Natural killer cell (primary cell): ENCODE measurements around the gene ADCY9. TPM values are rescaled to one million over a fixed set of nuclear protein-coding genes. Genes with fewer than 3 reads are reported as not detected.

Experiments
- ATAC-seq, 3 donors: fragments of 150-1000 bp in 2 of 3; fragments of 200-7000 bp in 1 of 3; cut with Tn5 transposase; 1 replicate in 1 of 3; 2 replicates in 2 of 3; pipeline ENCODE4 v1.10.0; 2021; ENCODE audit warnings: mild to moderate bottlenecking in 2 of 3, moderate library complexity in 2 of 3
- DNase-seq, 2 donors: peaks; one replicate each; pipeline versions ENCODE4 v3.0.0 to v3.0.0-alpha.2; 2013 to 2021; ENCODE audit warnings: mixed read lengths in 1 of 2
- H3K27ac ChIP-seq: one replicate; pipeline ENCODE4 v1.5.1; 2013; ENCODE audit warnings: mild to moderate bottlenecking, low read length
- H3K27me3 ChIP-seq: one replicate; pipeline ENCODE4 v1.6.1; 2013; ENCODE audit warnings: low read length; ENCODE audit not compliant: control insufficient read depth, insufficient read depth
- H3K36me3 ChIP-seq: one replicate; pipeline ENCODE4 v1.6.1; 2013; ENCODE audit warnings: low read length; ENCODE audit not compliant: control insufficient read depth, insufficient read depth
- H3K4me1 ChIP-seq: one replicate; pipeline ENCODE4 v1.6.1; 2013; ENCODE audit warnings: low read length; ENCODE audit not compliant: control insufficient read depth, insufficient read depth
- H3K4me3 ChIP-seq: one replicate; pipeline ENCODE4 v1.5.1; 2013; ENCODE audit warnings: low read length
- H3K9me3 ChIP-seq: one replicate; pipeline ENCODE4 v1.6.1; 2013; ENCODE audit warnings: low read length; ENCODE audit not compliant: control insufficient read depth, insufficient read depth
- H3K27ac Mint-ChIP-seq, 2 donors: one replicate each; pipeline ENCODE4 v1.8.0; 2022; ENCODE audit warnings: mild to moderate bottlenecking in 2 of 2, mixed read lengths in 2 of 2, moderate library complexity in 1 of 2
- H3K27me3 Mint-ChIP-seq, 2 donors: one replicate each; pipeline ENCODE4 v1.8.0; 2022; ENCODE audit warnings: low read depth in 2 of 2, mixed read lengths in 2 of 2
- H3K36me3 Mint-ChIP-seq: one replicate; pipeline ENCODE4 v1.8.0; 2022; ENCODE audit warnings: mixed read lengths
- H3K4me1 Mint-ChIP-seq, 2 donors: one replicate each; pipeline ENCODE4 v1.8.0; 2022; ENCODE audit warnings: mixed read lengths in 2 of 2
- H3K4me3 Mint-ChIP-seq: one replicate; pipeline ENCODE4 v1.8.0; 2022; ENCODE audit warnings: mild to moderate bottlenecking, moderate library complexity, mixed read lengths
- H3K9me3 Mint-ChIP-seq, 2 donors: one replicate each; pipeline ENCODE4 v1.8.0; 2022; ENCODE audit warnings: mixed read lengths in 2 of 2
- WGBS: methylation state at CpG from one replicate; pipeline ENCODE4 v1.1.7; 2013; ENCODE audit warnings: missing lambda C conversion rate; ENCODE audit not compliant: insufficient coverage; 5-methylcytosine and 5-hydroxymethylcytosine counted together
- intact Hi-C: fragments of 100-400 bp; cut with micrococcal nuclease; formaldehyde crosslinking; loops from one replicate; pipeline ENCODE4 v1.14.2; 2022
- total RNA-seq, 4 donors: library from RNA; stranded (reverse); fragments of 120-200 nt in 1 of 4; gene quantifications; one replicate each; pipeline versions ENCODE4 v1.2.3 to v1.2.4, GENCODE V29; 2013 to 2022
- TF ChIP-seq, protein P1 (sequence below): fragments of 200-600 bp; IDR thresholded peaks from one replicate; pipeline ENCODE4 v1.8.0; 2022; ENCODE audit warnings: antibody characterized with exemption

ADCY9 gene
- total RNA-seq, 3 donors from 2014 or later (not counting 1 experiment from before 2014, with no cell fraction given), result 28.0 to 52.4 (median 38.3) TPM

DNA sequence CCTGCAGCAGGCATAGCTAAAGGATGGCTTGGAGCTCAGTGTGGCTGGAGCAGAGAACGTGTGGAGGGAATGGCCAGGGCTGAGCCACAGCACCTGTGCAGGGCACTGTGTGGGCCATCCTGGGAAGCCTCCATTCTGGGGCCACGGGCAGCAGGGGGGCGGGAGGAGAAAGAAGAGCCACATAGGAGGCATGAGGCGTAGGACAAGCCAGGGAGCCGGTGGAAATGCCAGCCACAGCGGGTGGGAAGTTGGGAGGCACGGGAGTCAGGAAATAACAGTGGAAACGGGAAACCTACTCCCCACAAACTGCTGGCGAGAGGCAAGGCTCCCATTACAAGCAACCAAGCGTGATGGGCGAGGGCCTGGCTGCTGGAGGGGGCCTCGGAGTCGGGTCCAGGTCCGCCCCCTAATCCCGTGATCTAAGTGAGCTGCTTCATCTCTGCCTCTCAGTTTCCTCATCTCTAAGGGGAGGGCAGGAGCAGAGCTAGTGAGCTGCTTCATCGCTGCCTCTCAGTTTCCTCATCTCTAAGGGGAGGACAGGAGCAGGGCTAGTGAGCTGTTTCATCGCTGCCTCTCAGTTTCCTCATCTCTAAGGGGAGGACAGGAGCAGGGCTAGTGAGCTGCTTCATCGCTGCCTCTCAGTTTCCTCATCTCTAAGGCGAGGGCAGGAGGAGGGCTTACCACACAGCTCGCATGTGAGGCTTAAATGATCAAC lies 104.9 kb downstream of the ADCY9 start:
- Histone ChIP-seq H3K4me3 (no peak overlapping the region), H3K27me3 (no peaks in the 10 kb centered on the region), H3K4me1 (peaks cover 33% of the 10 kb centered on the region), H3K27ac (no peak overlapping the region), H3K36me3 (peaks cover 4% of the 10 kb centered on the region), H3K9me3 (no peaks in the 10 kb centered on the region)
- H3K27me3 Mint-ChIP-seq, result no peaks in the 10 kb centered on the region
- no peaks in the 10 kb centered on the region for H3K9me3 Mint-ChIP-seq
- WGBS, result 91% methylated on average over 20 of the region's 20 CpGs
- DNase-seq, result no peak
- TF ChIP-seq, protein P1, sequence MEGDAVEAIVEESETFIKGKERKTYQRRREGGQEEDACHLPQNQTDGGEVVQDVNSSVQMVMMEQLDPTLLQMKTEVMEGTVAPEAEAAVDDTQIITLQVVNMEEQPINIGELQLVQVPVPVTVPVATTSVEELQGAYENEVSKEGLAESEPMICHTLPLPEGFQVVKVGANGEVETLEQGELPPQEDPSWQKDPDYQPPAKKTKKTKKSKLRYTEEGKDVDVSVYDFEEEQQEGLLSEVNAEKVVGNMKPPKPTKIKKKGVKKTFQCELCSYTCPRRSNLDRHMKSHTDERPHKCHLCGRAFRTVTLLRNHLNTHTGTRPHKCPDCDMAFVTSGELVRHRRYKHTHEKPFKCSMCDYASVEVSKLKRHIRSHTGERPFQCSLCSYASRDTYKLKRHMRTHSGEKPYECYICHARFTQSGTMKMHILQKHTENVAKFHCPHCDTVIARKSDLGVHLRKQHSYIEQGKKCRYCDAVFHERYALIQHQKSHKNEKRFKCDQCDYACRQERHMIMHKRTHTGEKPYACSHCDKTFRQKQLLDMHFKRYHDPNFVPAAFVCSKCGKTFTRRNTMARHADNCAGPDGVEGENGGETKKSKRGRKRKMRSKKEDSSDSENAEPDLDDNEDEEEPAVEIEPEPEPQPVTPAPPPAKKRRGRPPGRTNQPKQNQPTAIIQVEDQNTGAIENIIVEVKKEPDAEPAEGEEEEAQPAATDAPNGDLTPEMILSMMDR, result no peak
- no peak overlapping the region for H3K4me3 Mint-ChIP-seq
- H3K4me1 Mint-ChIP-seq, result peaks cover 36 to 39% of the 10 kb centered on the region in 2 donors
- peak overlapping the region in 1 of 2 donors; percentile 78 for H3K27ac Mint-ChIP-seq
- no peaks in the 10 kb centered on the region for H3K36me3 Mint-ChIP-seq
- intact Hi-C loops, result no loop called here
- ATAC-seq, result no peak

DNA sequence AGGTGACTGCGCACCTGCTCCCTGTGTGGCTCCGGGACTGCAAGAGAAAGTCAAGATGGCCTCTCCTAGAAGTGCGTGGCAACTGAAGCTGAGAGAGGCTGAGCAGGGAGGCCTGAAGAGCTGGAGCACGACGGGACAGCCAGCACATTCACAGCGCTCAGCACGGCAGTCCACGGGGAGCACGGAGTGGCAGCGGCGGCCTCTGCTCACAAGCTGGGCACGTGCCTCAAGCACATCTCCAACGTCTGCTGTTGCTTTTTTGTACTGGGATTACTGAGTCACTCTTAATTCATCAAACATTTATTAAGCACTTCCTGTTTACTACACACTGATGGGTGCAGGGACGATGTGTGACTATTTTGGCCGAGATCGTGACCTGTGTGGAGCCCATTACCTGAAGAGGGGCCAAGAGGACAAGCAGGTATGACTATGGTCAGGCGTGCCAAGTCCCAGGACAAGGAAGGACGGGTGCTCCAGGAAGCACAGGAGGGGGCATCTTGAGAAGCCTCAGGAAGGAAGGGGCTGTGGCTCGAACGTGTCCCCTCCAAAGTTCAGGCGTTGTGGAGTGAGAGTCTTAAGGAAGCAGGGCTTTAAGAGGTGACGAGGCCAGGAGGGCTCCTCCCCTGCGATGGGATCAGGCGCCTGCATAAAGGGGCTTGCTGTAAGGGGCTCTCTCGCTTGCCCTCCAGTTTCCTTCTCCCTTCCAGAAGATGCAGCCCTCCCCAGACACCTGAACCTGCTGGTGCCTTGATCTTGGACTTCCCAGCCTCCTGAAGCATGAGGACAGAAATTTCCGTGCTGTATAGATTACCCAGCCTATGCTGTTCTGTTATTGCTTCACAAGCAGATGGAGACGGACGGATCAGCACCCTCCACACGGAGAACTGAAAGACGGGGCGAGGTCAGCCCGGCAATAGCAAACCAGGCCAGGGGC lies 105.8 kb downstream of the ADCY9 start:
- intact Hi-C loops, result no loop called here
- Mint-ChIP-seq H3K4me3 (no peak overlapping the region), H3K27me3 (no peaks in the 10 kb centered on the region), H3K27ac (peak overlapping the region; percentile 59 to 78), H3K4me1 (peaks cover 27 to 30% of the 10 kb centered on the region in 2 donors), H3K36me3 (no peaks in the 10 kb centered on the region), H3K9me3 (no peaks in the 10 kb centered on the region)
- peaks cover 24% of the 10 kb centered on the region for H3K4me1 ChIP-seq
- TF ChIP-seq, protein P1, result no peak
- H3K4me3 ChIP-seq, result no peak overlapping the region
- H3K36me3 ChIP-seq, result peaks cover 4% of the 10 kb centered on the region
- 83% methylated on average over 32 of the region's 32 CpGs for WGBS
- DNase-seq (no peak), ATAC-seq (no peak)
- no peaks in the 10 kb centered on the region for H3K27me3 ChIP-seq
- no peaks in the 10 kb centered on the region for H3K9me3 ChIP-seq
- H3K27ac ChIP-seq, result no peak overlapping the region

DNA sequence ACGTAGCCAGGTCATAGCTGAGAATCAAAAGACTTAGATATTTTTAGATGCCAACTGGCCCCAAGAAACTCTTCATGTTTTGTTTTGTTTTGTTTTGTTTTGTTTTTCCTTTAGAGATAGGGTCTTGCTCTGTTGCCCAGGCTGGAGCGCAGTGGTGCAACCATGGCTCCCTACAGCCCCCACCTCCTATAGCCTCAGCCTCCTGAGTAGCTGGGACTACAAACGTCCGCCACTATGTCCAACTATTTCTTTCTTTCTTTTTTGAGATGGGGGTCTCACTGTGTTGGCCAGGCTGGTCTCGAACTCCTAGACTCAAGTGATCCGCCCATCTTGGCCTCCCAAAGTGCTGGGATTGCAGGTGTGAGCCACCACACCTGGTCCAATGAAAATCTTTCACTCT lies 107.1 kb downstream of the ADCY9 start:
- peak overlapping the region; percentile 59 to 78 for H3K27ac Mint-ChIP-seq
- peaks cover 4% of the 10 kb centered on the region for H3K36me3 ChIP-seq
- H3K4me1 ChIP-seq, result peaks cover 19% of the 10 kb centered on the region
- no peak overlapping the region for H3K4me3 Mint-ChIP-seq
- no peak for ATAC-seq
- no peaks in the 10 kb centered on the region for H3K9me3 ChIP-seq
- TF ChIP-seq, protein P1, result no peak
- DNase-seq, result no peak
- H3K9me3 Mint-ChIP-seq, result no peaks in the 10 kb centered on the region
- peaks cover 23 to 26% of the 10 kb centered on the region in 2 donors for H3K4me1 Mint-ChIP-seq
- 92% methylated on average over 6 of the region's 6 CpGs for WGBS
- H3K36me3 Mint-ChIP-seq, result no peaks in the 10 kb centered on the region
- no peak overlapping the region for H3K27ac ChIP-seq
- intact Hi-C loops, result no loop called here
- no peak overlapping the region for H3K4me3 ChIP-seq
- no peaks in the 10 kb centered on the region for H3K27me3 Mint-ChIP-seq
- no peaks in the 10 kb centered on the region for H3K27me3 ChIP-seq
